SK-N-SH treated with all-trans-retinoic acid at 6 μM for 48 hours (cell line): ENCODE measurements around the gene FNIP1.
"Not testable (repeated sequence)": the region's sequence is repeated elsewhere in the genome, so short reads cannot be mapped to it uniquely, and the experiment has no call there.

Experiments used
- ATAC-seq: fragments of 200-7000 bp; cut with Tn5 transposase; 3 replicates; pipeline ENCODE4 v1.9.1; 2020; ENCODE audit warnings: mild to moderate bottlenecking, moderate library complexity
- ARNTL ChIP-seq: fragments of 450-650 bp; formaldehyde crosslinking; IDR thresholded peaks from 2 replicates; pipeline ENCODE4 v1.5.0; 2020; ENCODE audit warnings: low read depth, mild to moderate bottlenecking, moderate library complexity, borderline replicate concordance
- BACH2 ChIP-seq: fragments of 250-450 bp; sonication (Bioruptor Pico); IDR thresholded peaks from 2 replicates; pipeline ENCODE4 v1.9.0; 2021; ENCODE audit warnings: mild to moderate bottlenecking, borderline replicate concordance
- CSDC2 ChIP-seq: fragments of 250-450 bp; sonication (Bioruptor Pico); IDR thresholded peaks from 2 replicates; pipeline ENCODE4 v1.5.0; 2020; ENCODE audit warnings: mild to moderate bottlenecking, moderate library complexity
- ESRRG ChIP-seq: fragments of 250-450 bp; sonication (Bioruptor Pico); IDR thresholded peaks from 2 replicates; pipeline ENCODE4 v1.6.1; 2021; ENCODE audit warnings: mild to moderate bottlenecking
- GLIS3 ChIP-seq: fragments of 250-450 bp; sonication (Bioruptor Pico); IDR thresholded peaks from 2 replicates; pipeline ENCODE4 v1.5.0; 2020; ENCODE audit warnings: mild to moderate bottlenecking, moderate library complexity
- ISL1 ChIP-seq: fragments of 250-450 bp; sonication (Bioruptor Pico); IDR thresholded peaks from 2 replicates; pipeline ENCODE4 v2.1.2; 2022; ENCODE audit warnings: mild to moderate bottlenecking, moderate library complexity
- OSR1 ChIP-seq: fragments of 250-450 bp; sonication (Bioruptor Pico); IDR thresholded peaks from 2 replicates; pipeline ENCODE4 v1.8.0; 2022; ENCODE audit warnings: moderate library complexity, mild to moderate bottlenecking, inconsistent platforms
- PATZ1 ChIP-seq: fragments of 250-450 bp; sonication (Bioruptor Pico); IDR thresholded peaks from 2 replicates; pipeline ENCODE4 v1.8.0; 2020; ENCODE audit warnings: mild to moderate bottlenecking, moderate library complexity, borderline replicate concordance
- SNAI2 ChIP-seq: fragments of 250-450 bp; sonication (Bioruptor Pico); IDR thresholded peaks from 2 replicates; pipeline ENCODE4 v1.5.0; 2020; ENCODE audit warnings: mild to moderate bottlenecking, moderate library complexity
- TCF4 ChIP-seq: fragments of 250-450 bp; sonication (Bioruptor Pico); IDR thresholded peaks from 2 replicates; pipeline ENCODE4 v1.8.0; 2021; ENCODE audit warnings: mild to moderate bottlenecking, moderate library complexity, borderline replicate concordance
- TOX ChIP-seq: fragments of 250-450 bp; sonication (Bioruptor Pico); IDR thresholded peaks from 2 replicates; pipeline ENCODE4 v1.8.0; 2021; ENCODE audit warnings: mild to moderate bottlenecking, moderate library complexity, borderline replicate concordance
- ZC3H10 ChIP-seq: fragments of 250-450 bp; sonication (Bioruptor Pico); IDR thresholded peaks from 2 replicates; pipeline ENCODE4 v1.5.1; 2021; ENCODE audit warnings: mild to moderate bottlenecking, moderate library complexity
- ZFP3 ChIP-seq: fragments of 250-450 bp; sonication (Bioruptor Pico); IDR thresholded peaks from 2 replicates; pipeline ENCODE4 v1.5.0; 2020; ENCODE audit warnings: mild to moderate bottlenecking, moderate library complexity
- ZFP30 ChIP-seq: fragments of 450-650 bp; formaldehyde crosslinking; IDR thresholded peaks from 2 replicates; pipeline ENCODE4 v1.5.0; 2022; ENCODE audit warnings: mild to moderate bottlenecking, moderate library complexity
- ZNF565 ChIP-seq: fragments of 450-650 bp; formaldehyde crosslinking; conservative IDR thresholded peaks from 2 replicates; pipeline ENCODE4 v1.5.0; 2020; ENCODE audit warnings: low read depth, mild to moderate bottlenecking, moderate library complexity
- ZNF70 ChIP-seq: fragments of 450-650 bp; formaldehyde crosslinking; IDR thresholded peaks from 2 replicates; pipeline ENCODE4 v1.5.0; 2020; ENCODE audit warnings: mild to moderate bottlenecking, moderate library complexity
- TF ChIP-seq, protein P1 (sequence below): fragments of 250-450 bp; sonication (Bioruptor Pico); IDR thresholded peaks from 2 replicates; pipeline ENCODE4 v1.5.0; 2020; ENCODE audit warnings: mild to moderate bottlenecking, moderate library complexity
- TF ChIP-seq, protein P2 (sequence below): fragments of 250-450 bp; sonication (Bioruptor Pico); IDR thresholded peaks from 2 replicates; pipeline ENCODE4 v1.5.1; 2021; ENCODE audit warnings: mild to moderate bottlenecking, moderate library complexity
- TF ChIP-seq, protein P3 (sequence below): fragments of 250-450 bp; sonication (Bioruptor Pico); IDR thresholded peaks from 2 replicates; pipeline ENCODE4 v1.8.0; 2021; ENCODE audit warnings: low read depth, mild to moderate bottlenecking, moderate library complexity, borderline replicate concordance

Gene FNIP1

GRCh38 chr5:131622633-131623032 is 174.2 kb downstream of the FNIP1 start:
- ATAC-seq: peak; percentile 71
- TF ChIP-seq ZFP30 (no peak), ARNTL (CRISPR knock-in tag) (no peak), PATZ1 (no peak), ZFP3 (CRISPR knock-in tag) (no peak), ZC3H10 (no peak), ESRRG (CRISPR knock-in tag) (no peak), TCF4 (no peak), TOX (no peak), ZNF565 (no peak), CSDC2 (no peak), GLIS3 (CRISPR knock-in tag) (no peak), ISL1 (CRISPR knock-in tag) (no peak), OSR1 (CRISPR knock-in tag) (no peak)
- TF ChIP-seq, protein P1, sequence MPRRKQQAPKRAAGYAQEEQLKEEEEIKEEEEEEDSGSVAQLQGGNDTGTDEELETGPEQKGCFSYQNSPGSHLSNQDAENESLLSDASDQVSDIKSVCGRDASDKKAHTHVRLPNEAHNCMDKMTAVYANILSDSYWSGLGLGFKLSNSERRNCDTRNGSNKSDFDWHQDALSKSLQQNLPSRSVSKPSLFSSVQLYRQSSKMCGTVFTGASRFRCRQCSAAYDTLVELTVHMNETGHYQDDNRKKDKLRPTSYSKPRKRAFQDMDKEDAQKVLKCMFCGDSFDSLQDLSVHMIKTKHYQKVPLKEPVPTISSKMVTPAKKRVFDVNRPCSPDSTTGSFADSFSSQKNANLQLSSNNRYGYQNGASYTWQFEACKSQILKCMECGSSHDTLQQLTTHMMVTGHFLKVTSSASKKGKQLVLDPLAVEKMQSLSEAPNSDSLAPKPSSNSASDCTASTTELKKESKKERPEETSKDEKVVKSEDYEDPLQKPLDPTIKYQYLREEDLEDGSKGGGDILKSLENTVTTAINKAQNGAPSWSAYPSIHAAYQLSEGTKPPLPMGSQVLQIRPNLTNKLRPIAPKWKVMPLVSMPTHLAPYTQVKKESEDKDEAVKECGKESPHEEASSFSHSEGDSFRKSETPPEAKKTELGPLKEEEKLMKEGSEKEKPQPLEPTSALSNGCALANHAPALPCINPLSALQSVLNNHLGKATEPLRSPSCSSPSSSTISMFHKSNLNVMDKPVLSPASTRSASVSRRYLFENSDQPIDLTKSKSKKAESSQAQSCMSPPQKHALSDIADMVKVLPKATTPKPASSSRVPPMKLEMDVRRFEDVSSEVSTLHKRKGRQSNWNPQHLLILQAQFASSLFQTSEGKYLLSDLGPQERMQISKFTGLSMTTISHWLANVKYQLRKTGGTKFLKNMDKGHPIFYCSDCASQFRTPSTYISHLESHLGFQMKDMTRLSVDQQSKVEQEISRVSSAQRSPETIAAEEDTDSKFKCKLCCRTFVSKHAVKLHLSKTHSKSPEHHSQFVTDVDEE (CRISPR knock-in tag): no peak
- TF ChIP-seq, protein P2, sequence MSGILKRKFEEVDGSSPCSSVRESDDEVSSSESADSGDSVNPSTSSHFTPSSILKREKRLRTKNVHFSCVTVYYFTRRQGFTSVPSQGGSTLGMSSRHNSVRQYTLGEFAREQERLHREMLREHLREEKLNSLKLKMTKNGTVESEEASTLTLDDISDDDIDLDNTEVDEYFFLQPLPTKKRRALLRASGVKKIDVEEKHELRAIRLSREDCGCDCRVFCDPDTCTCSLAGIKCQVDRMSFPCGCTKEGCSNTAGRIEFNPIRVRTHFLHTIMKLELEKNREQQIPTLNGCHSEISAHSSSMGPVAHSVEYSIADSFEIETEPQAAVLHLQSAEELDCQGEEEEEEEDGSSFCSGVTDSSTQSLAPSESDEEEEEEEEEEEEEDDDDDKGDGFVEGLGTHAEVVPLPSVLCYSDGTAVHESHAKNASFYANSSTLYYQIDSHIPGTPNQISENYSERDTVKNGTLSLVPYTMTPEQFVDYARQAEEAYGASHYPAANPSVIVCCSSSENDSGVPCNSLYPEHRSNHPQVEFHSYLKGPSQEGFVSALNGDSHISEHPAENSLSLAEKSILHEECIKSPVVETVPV (CRISPR knock-in tag): no peak

GRCh38 chr5:131621164-131621563 is 175.7 kb downstream of the FNIP1 start:
- ATAC-seq: not testable (repeated sequence)

DNA sequence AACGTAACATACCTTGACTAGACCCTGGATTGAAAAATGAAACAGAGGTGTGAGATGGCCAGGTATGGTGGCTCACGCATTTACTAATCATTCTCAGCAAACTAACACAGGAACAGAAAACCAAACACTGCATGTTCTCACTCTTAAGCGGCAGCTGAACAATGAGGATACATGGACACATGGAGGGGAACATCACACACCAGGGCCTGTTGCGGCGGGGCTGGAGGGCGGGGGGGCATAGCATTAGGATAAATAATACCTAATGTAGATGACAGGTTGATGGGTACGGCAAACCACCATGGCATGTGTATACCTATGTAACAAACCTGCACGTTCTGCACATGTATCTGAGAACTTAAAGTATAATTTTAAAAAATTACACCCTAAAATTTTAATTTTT is 177.7 kb downstream of the FNIP1 start:
- ATAC-seq: no peak
- TF ChIP-seq TOX (no peak), ESRRG (CRISPR knock-in tag) (no peak), BACH2 (CRISPR knock-in tag) (no peak), OSR1 (CRISPR knock-in tag) (no peak), SNAI2 (no peak), TCF4 (no peak), ZNF70 (no peak)
- TF ChIP-seq, protein P3, sequence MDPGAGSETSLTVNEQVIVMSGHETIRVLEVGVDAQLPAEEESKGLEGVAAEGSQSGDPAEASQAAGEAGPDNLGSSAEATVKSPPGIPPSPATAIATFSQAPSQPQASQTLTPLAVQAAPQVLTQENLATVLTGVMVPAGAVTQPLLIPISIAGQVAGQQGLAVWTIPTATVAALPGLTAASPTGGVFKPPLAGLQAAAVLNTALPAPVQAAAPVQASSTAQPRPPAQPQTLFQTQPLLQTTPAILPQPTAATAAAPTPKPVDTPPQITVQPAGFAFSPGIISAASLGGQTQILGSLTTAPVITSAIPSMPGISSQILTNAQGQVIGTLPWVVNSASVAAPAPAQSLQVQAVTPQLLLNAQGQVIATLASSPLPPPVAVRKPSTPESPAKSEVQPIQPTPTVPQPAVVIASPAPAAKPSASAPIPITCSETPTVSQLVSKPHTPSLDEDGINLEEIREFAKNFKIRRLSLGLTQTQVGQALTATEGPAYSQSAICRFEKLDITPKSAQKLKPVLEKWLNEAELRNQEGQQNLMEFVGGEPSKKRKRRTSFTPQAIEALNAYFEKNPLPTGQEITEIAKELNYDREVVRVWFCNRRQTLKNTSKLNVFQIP (CRISPR knock-in tag): no peak
- TF ChIP-seq, protein P2 (CRISPR knock-in tag): no peak
- TF ChIP-seq, protein P1 (CRISPR knock-in tag): no peak
